IPS-18a (cell line): Measurements from ENCODE around the gene RASGRF1.
A peak's percentile ranks its signal among the peaks of the same experiment; 100 is the strongest.

Experiments
- H3K27ac ChIP-seq: one replicate; pipeline ENCODE4 v1.5.1; 2013; ENCODE audit warnings: low read length
- H3K27me3 ChIP-seq: one replicate; pipeline ENCODE4 v1.6.1; 2013; ENCODE audit warnings: mild to moderate bottlenecking, low read length; ENCODE audit not compliant: control insufficient read depth, insufficient read depth
- H3K36me3 ChIP-seq: one replicate; pipeline ENCODE4 v1.6.1; 2013; ENCODE audit warnings: low read depth, low read length; ENCODE audit not compliant: control insufficient read depth
- H3K4me1 ChIP-seq: one replicate; pipeline ENCODE4 v1.6.1; 2013; ENCODE audit warnings: low read depth, low read length; ENCODE audit not compliant: control insufficient read depth
- H3K4me3 ChIP-seq: one replicate; pipeline ENCODE4 v1.5.1; 2013; ENCODE audit warnings: low read length
- H3K9ac ChIP-seq: one replicate; pipeline ENCODE4 v1.6.1; 2013; ENCODE audit warnings: mild to moderate bottlenecking, low read length, moderate library complexity
- H3K9me3 ChIP-seq: one replicate; pipeline ENCODE4 v1.6.1; 2013; ENCODE audit warnings: low read depth, low read length; ENCODE audit not compliant: control insufficient read depth

Gene RASGRF1, protein sequence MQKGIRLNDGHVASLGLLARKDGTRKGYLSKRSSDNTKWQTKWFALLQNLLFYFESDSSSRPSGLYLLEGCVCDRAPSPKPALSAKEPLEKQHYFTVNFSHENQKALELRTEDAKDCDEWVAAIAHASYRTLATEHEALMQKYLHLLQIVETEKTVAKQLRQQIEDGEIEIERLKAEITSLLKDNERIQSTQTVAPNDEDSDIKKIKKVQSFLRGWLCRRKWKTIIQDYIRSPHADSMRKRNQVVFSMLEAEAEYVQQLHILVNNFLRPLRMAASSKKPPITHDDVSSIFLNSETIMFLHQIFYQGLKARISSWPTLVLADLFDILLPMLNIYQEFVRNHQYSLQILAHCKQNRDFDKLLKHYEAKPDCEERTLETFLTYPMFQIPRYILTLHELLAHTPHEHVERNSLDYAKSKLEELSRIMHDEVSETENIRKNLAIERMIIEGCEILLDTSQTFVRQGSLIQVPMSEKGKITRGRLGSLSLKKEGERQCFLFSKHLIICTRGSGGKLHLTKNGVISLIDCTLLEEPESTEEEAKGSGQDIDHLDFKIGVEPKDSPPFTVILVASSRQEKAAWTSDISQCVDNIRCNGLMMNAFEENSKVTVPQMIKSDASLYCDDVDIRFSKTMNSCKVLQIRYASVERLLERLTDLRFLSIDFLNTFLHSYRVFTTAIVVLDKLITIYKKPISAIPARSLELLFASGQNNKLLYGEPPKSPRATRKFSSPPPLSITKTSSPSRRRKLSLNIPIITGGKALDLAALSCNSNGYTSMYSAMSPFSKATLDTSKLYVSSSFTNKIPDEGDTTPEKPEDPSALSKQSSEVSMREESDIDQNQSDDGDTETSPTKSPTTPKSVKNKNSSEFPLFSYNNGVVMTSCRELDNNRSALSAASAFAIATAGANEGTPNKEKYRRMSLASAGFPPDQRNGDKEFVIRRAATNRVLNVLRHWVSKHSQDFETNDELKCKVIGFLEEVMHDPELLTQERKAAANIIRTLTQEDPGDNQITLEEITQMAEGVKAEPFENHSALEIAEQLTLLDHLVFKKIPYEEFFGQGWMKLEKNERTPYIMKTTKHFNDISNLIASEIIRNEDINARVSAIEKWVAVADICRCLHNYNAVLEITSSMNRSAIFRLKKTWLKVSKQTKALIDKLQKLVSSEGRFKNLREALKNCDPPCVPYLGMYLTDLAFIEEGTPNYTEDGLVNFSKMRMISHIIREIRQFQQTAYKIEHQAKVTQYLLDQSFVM (N-terminal part only)

DNA sequence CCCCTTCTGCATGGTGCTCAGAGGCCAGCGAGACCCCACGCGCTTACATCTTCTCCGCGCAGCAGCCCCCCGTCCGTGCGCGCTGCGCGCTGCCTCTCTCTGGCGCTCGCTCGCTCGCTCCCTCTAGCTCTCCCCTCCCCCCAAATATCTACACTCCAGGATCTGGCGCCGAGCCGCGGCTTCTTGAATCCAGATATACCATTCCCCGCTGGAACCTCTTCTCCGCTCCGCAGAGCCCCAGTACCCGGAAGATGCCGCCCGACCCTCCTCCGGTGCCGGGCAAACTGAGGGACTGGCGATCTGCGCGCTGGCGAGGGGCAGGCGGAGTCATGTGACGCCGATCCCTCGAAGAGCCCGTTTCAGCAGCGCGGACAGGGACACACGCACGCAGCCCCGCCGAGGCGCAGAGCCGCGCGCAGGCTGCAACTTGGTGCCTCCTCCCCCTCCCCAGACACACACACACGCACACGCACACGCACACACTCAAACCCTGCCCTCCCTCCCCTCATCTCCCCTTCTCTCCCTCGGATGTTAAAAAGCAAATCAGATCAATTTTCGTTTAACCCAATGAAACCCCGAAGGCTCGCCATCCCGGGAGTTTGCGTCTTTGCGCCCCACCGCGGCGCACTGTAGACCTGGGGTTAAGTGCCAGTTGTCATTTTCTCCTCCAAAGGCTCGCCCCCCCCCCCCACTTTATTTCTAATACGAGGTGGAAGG is at the start of gene RASGRF1:
TSS of gene RASGRF1 (minus strand) at position 294 of the 717 bp plus-strand sequence. CDS start at position 12, 282 bp downstream.
- Histone ChIP-seq H3K9me3 (no peaks in the 10 kb centered on the region), H3K27ac (no peak within 1 kb of the TSS), H3K4me1 (no peaks in the 10 kb centered on the region), H3K4me3 (peak within 1 kb of the TSS; percentile 60), H3K27me3 (peaks cover 99% of the 10 kb centered on the region), H3K9ac (no peak within 1 kb of the TSS), H3K36me3 (no peaks in the 10 kb centered on the region)

DNA sequence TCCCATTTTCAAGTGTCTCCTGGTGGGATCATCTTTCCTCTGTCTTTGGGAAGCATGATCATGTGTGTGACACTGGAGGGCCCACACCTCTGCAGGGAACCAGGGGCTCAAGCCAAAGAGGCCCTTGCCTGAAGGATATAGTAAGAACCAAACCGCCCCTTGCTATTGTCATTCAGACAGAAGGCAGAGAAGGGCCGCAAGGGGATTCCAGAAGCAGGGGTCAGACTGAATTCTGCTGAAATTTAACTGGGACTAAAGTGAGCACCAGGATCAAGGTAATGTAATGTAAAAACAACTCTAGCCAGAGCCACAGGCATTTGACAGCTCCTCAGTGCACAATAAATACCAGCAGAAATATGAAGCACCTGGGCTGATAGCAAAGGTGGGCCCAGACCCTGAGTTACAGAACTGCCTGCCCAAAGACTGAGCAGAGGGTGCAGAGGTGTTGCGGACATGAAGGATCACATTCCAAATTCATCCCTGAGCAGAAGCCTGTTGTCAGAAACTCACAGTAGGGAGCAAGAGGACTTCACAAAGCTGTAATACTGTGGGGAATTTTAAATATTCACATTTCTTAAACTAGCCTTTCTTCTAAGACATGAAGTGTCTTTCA is 46.0 kb upstream of the RASGRF1 start:
- H3K36me3 ChIP-seq, result no peaks in the 10 kb centered on the region
- H3K4me3 ChIP-seq, result peak overlapping the region; percentile 22
- no peak overlapping the region for H3K9ac ChIP-seq
- peaks cover 23% of the 10 kb centered on the region for H3K4me1 ChIP-seq
- H3K27me3 ChIP-seq, result no peaks in the 10 kb centered on the region
- H3K9me3 ChIP-seq, result no peaks in the 10 kb centered on the region
- H3K27ac ChIP-seq, result no peak overlapping the region

DNA sequence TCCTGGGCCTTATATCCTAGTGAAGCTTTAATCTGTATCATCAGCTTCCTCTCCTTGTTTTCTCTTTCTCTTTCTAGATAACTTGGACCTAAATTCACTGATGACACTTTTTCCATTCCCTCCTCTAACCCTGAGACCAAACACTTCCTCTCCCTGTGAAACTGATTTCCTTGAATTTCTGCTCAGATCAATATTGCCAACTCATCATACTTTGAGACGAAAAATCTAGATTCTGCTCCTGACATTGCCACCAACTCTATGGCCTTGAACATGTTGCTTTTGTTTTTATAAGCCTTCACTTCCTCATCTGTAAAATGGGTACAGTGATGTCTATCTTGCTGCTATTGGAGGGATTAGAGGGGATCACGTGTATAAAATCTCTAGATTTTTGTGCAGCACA is 42.7 kb upstream of the RASGRF1 start:
- Histone ChIP-seq H3K9me3 (no peaks in the 10 kb centered on the region), H3K27me3 (no peaks in the 10 kb centered on the region), H3K9ac (no peak overlapping the region), H3K27ac (no peak overlapping the region), H3K36me3 (no peaks in the 10 kb centered on the region), H3K4me1 (peaks cover 23% of the 10 kb centered on the region), H3K4me3 (no peak overlapping the region)

DNA sequence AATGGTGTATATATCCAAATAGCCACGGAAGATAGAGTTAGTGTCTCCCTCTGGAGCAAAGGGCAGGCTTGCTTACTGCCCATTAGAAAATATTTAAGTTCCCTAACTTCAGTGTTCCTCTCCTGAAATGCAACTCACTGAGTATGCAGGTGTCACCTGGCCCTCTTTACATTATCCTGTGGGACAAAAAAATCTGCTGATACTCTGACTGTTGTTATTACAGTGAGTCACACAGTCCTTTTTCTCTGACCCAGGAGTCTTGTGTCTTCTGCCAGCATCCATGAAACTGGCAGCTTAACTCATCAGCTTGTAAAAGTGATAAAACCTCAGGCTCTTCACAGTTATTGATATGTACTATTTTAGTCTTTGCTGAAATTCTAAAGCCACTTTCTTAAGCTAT is 42.2 kb upstream of the RASGRF1 start:
- no peaks in the 10 kb centered on the region for H3K9me3 ChIP-seq
- H3K27ac ChIP-seq, result no peak overlapping the region
- H3K4me3 ChIP-seq, result no peak overlapping the region
- no peak overlapping the region for H3K9ac ChIP-seq
- H3K36me3 ChIP-seq, result no peaks in the 10 kb centered on the region
- H3K27me3 ChIP-seq, result no peaks in the 10 kb centered on the region
- H3K4me1 ChIP-seq, result peaks cover 23% of the 10 kb centered on the region

DNA sequence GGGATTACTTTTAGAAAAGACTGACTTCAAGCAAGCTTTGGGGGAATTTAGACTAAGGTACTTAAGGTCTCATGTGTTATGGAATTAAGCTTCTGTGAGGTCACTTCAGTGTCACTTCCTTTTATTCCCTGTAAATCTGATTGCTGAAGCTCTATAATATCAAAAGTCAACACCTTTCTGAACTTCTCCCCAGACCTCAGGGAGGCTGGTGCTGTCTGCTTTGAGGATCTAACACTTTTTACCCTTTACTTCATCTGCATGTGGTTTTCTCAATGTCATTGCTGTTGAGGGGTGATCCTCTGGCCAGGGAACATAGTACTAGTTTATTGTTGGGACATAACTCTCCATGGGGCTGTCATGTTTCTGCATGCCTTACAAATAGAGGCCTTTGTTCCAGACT is 41.8 kb upstream of the RASGRF1 start:
- H3K9ac ChIP-seq, result no peak overlapping the region

DNA sequence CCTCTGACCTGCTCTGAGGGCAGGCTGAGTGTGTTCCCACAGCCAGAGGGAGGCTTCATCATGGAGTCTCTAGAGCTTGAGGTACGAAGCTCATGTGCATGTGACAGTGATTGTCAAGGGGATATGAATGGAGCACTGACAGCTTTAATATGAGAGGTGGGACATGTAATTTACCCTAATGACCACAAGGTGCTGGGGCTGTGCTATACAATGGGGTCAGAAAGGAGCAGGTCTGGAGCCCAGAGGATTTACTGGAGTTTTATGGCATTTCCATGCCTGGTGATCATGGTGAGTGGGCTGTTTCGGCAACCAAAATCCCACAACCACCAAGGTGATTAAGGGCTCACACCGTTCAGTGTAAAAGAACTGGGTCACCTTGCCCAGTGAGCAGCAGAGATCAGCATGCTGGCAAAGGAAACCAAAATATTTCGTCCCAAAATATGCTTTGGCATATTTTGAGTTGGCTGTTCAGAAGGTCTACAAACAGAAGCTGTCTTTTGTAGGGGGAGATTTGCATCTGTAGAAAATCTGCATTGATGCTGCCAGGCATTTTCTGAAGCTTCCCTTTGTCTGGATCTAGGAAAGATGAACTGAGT is 40.1 kb upstream of the RASGRF1 start:
- Histone ChIP-seq H3K9ac (no peak overlapping the region), H3K4me1 (peaks cover 7% of the 10 kb centered on the region), H3K4me3 (no peak overlapping the region), H3K9me3 (no peaks in the 10 kb centered on the region), H3K36me3 (no peaks in the 10 kb centered on the region), H3K27ac (no peak overlapping the region), H3K27me3 (no peaks in the 10 kb centered on the region)

More for the DNA sequence above, 41.8 kb upstream of the RASGRF1 start:
- H3K36me3 ChIP-seq, result no peaks in the 10 kb centered on the region
- no peak overlapping the region for H3K4me3 ChIP-seq
- no peak overlapping the region for H3K27ac ChIP-seq
- peaks cover 23% of the 10 kb centered on the region for H3K4me1 ChIP-seq
- H3K9me3 ChIP-seq, result no peaks in the 10 kb centered on the region
- H3K27me3 ChIP-seq, result no peaks in the 10 kb centered on the region

DNA sequence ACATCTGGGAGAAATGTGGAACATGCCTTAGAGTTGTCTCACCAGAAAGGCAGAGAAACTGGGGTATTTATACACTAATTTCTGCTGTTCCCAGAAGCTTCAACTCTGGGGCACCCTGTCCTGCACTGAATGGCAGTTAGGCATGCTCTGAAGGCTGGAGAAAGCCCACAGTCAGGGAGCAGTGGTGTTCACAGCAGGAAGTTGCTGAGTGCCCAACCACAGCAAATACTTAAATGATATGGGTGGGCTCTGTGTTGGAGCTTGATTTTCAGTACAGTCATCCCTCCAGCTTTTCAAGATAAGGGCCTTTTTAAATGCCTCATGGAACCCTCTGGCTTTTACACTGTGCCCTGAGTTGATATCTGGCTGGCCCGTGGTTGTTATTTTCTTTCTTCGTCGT is 38.7 kb upstream of the RASGRF1 start:
- no peaks in the 10 kb centered on the region for H3K4me1 ChIP-seq
- no peak overlapping the region for H3K27ac ChIP-seq
- H3K4me3 ChIP-seq, result no peak overlapping the region
- no peaks in the 10 kb centered on the region for H3K36me3 ChIP-seq
- H3K9ac ChIP-seq, result no peak overlapping the region
- H3K9me3 ChIP-seq, result no peaks in the 10 kb centered on the region
- no peaks in the 10 kb centered on the region for H3K27me3 ChIP-seq

DNA sequence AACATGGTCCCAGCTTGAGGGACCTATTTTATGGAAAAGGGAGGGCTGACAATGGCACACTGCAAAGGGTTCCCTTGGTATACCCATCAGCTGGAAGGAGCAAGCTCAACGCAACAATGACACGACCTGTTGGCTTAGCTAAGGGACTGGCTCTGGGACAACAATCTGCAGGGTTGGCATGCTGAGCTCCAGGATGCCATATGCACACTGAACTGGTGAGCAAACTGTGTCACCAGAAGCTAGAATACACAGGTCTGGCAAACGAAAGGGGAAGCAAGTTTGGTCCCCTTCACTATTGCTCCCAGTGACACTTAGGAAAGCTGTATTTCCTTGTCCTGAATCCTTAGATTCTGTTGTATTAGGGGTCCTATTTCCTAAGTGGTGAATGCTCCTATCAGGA is 38.0 kb upstream of the RASGRF1 start:
- Histone ChIP-seq H3K9ac (no peak overlapping the region), H3K4me3 (no peak overlapping the region), H3K27me3 (no peaks in the 10 kb centered on the region), H3K36me3 (no peaks in the 10 kb centered on the region), H3K9me3 (no peaks in the 10 kb centered on the region), H3K27ac (no peak overlapping the region), H3K4me1 (no peaks in the 10 kb centered on the region)

DNA sequence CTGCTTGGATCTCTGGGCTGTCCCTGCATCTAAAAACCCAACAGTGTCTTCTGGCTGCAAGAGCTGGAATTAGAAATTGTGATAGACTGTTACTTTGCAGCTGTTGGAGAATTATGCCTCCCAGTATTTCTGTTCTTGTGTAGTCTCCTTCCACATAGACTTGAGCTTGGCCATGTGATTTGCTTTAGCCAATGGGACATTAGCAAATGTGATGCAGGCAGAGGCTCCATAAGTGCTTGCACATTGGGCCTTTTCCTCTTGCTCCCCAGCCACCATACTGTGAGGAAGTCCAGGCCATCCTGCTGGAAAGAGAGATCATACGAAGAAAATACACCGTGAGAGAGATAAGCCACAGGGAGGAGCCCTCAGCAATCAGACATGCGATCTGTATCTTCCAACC is 33.8 kb upstream of the RASGRF1 start:
- Histone ChIP-seq H3K4me1 (no peaks in the 10 kb centered on the region), H3K4me3 (no peak overlapping the region), H3K9me3 (no peaks in the 10 kb centered on the region), H3K9ac (no peak overlapping the region), H3K27ac (no peak overlapping the region), H3K36me3 (no peaks in the 10 kb centered on the region), H3K27me3 (no peaks in the 10 kb centered on the region)

DNA sequence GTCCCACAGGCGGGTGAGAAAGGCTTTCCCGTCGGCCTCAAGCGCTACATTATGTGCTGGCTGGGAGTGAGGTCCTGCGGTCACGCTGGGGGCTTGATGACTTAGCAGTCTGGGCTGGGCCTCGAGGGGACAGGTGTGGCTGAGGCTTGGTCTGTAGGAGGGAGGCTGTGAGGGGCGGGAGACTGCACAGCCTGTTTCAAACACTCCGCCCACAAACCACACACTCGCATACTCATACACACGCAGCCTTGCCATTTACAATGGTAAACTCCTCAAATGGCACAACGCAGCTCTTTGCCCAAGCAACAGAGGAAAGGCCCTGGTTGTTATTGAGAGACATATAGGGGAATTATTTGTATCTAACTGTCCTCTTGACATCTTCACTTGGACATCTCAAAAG is 32.4 kb upstream of the RASGRF1 start:
- H3K4me3 ChIP-seq, result no peak overlapping the region
- no peak overlapping the region for H3K9ac ChIP-seq
- no peaks in the 10 kb centered on the region for H3K36me3 ChIP-seq
- H3K9me3 ChIP-seq, result no peaks in the 10 kb centered on the region
- no peaks in the 10 kb centered on the region for H3K27me3 ChIP-seq
- H3K27ac ChIP-seq, result no peak overlapping the region
- H3K4me1 ChIP-seq, result no peaks in the 10 kb centered on the region
